ENCODE measurements around the gene CHST11.

GRCh38 chr12:104687823-104688573, 231.2 kb downstream of the CHST11 start:
- TF ChIP-seq CTCF (IDR thresholded peaks at IDR 0.05) (no peak), POLR2A (IDR thresholded peaks at IDR 0.05) (no peak)
